ENCODE results near the gene MLN.

Gene MLN

DNA sequence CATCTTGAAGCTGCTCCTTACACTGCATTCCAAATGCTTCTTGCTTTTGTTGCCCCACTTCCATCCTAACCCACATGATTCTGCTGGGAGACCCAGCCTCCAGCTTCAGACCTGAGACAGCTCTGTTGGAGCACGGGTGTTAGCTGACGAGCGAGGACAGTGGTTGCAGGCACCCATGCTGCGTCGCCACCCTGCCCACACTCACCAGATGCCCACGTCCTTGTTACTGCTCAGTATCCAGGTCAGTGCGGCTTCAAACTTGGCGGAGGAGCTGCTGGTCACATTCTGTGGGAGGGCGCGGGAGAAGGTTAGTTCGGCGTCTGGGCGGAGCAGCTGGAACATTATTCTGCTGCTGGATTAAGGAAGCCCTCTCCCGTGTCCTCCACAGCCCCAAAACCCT is 23.9 kb downstream of the MLN start:
- Histone ChIP-seq H3K4me1 (ENCODE audit: low read length) (no peaks in the 10 kb centered on the region), H3K9ac (ENCODE audit: low read length) (no peak overlapping the region)
- DNase-seq = no peak

DNA sequence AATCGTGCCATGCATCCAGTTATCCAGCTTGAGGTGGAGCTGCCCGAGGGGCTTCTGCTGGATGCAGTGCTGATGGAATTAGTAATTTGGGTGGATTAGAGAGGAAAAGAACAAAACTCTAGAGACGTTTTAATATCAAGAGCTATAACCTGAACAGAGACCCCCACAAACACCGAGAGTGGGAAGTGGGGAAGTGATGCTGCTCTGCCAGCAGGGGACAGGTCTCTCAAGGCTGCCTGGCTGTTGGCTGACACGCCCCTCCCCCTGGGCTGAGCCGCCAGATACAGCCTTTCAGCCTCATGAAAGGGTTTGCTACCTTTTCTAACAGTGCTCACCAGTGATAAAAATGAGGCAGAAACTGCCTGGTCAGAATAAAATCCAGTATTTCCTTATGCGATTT is 24.5 kb downstream of the MLN start:
- H3K4me1 ChIP-seq (ENCODE audit: low read length) = no peaks in the 10 kb centered on the region
- TF ChIP-seq EZH2 (optimal IDR thresholded peaks at IDR 0.05; ENCODE audit: low read depth, low read length) (no peak), EZH2phosphoT487 (IDR thresholded peaks at IDR 0.05; ENCODE audit: low read length) (no peak)
- TF ChIP-seq, protein P1, sequence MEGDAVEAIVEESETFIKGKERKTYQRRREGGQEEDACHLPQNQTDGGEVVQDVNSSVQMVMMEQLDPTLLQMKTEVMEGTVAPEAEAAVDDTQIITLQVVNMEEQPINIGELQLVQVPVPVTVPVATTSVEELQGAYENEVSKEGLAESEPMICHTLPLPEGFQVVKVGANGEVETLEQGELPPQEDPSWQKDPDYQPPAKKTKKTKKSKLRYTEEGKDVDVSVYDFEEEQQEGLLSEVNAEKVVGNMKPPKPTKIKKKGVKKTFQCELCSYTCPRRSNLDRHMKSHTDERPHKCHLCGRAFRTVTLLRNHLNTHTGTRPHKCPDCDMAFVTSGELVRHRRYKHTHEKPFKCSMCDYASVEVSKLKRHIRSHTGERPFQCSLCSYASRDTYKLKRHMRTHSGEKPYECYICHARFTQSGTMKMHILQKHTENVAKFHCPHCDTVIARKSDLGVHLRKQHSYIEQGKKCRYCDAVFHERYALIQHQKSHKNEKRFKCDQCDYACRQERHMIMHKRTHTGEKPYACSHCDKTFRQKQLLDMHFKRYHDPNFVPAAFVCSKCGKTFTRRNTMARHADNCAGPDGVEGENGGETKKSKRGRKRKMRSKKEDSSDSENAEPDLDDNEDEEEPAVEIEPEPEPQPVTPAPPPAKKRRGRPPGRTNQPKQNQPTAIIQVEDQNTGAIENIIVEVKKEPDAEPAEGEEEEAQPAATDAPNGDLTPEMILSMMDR (IDR thresholded peaks at IDR 0.05; ENCODE audit: low read length) = no peak
- no peak overlapping the region for H3K27ac ChIP-seq (ENCODE audit: low read length)
- H3K9ac ChIP-seq (ENCODE audit: low read length) = no peak overlapping the region
- H3K9me3 ChIP-seq (replicated peaks; ENCODE audit: insufficient read depth, low read length) = no peaks in the 10 kb centered on the region
- no peak for DNase-seq
- no peaks in the 10 kb centered on the region for H3K27me3 ChIP-seq (replicated peaks; ENCODE audit: insufficient read depth, low read length)
- no peak overlapping the region for H3K4me3 ChIP-seq (ENCODE audit: low read length)
- H3K36me3 ChIP-seq (replicated peaks; ENCODE audit: insufficient read depth, low read length) = no peaks in the 10 kb centered on the region
- no peaks in the 10 kb centered on the region for H3K79me2 ChIP-seq (ENCODE audit: low read length)
- H2AFZ ChIP-seq (ENCODE audit: low read length) = no peak overlapping the region
- H3K4me2 ChIP-seq (ENCODE audit: low read depth, low read length) = no peak overlapping the region
- no peaks in the 10 kb centered on the region for H3F3A ChIP-seq (ENCODE audit: insufficient read depth, low read length)
- H4K20me1 ChIP-seq (ENCODE audit: insufficient read depth, low read length) = no peaks in the 10 kb centered on the region
- H3K9me2 ChIP-seq (replicated peaks; ENCODE audit: insufficient read depth, low read length) = no peaks in the 10 kb centered on the region

More for the DNA sequence above, 23.9 kb downstream of the MLN start:
- Histone ChIP-seq H3K9me2 (replicated peaks; ENCODE audit: insufficient read depth, low read length) (no peaks in the 10 kb centered on the region), H3K4me2 (ENCODE audit: low read depth, low read length) (no peak overlapping the region), H3K27ac (ENCODE audit: low read length) (no peak overlapping the region), H2AFZ (ENCODE audit: low read length) (no peak overlapping the region), H3K27me3 (replicated peaks; ENCODE audit: insufficient read depth, low read length) (no peaks in the 10 kb centered on the region), H3K4me3 (ENCODE audit: low read length) (no peak overlapping the region), H4K20me1 (ENCODE audit: insufficient read depth, low read length) (no peaks in the 10 kb centered on the region), H3K36me3 (replicated peaks; ENCODE audit: insufficient read depth, low read length) (no peaks in the 10 kb centered on the region), H3K79me2 (ENCODE audit: low read length) (no peaks in the 10 kb centered on the region), H3F3A (ENCODE audit: insufficient read depth, low read length) (no peaks in the 10 kb centered on the region), H3K9me3 (replicated peaks; ENCODE audit: insufficient read depth, low read length) (no peaks in the 10 kb centered on the region)
- TF ChIP-seq, protein P1 (IDR thresholded peaks at IDR 0.05; ENCODE audit: low read length) = no peak
- TF ChIP-seq EZH2phosphoT487 (IDR thresholded peaks at IDR 0.05; ENCODE audit: low read length) = no peak
- TF ChIP-seq EZH2 (optimal IDR thresholded peaks at IDR 0.05; ENCODE audit: low read depth, low read length) = no peak

DNA sequence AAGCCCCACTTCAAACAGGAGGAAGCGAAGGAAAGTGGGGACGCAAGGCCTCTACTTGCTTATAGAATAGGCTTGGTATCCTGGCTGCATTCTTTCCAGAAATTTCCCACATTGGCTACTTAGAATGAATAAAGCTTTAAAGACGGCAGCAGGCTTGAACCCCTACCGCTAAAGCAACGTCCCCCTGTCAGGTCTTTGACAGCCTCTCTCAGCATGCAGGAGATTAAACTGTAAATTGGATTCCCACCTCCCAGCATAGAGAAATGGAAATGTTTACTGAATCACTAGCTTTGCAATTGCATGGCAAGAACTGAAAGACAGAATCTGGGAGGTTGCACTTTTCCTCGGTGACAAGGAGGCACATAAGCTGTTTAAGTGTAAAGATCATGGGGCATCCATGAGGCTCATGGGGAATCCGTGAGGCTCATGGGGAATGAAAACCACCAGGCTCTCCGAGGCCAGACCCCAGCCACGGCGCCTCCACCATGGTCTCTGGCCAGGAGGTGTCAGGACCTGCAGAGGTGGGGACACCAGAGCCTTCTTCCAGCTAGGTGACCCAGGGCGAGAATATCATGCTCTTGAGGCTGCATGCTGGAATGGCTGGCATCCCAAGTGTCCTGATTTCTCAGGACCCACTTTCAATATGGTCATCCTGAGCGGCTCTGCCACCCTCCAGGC is 25.2 kb downstream of the MLN start:
- H3K27ac ChIP-seq (ENCODE audit: low read length) = no peak overlapping the region
- no peak overlapping the region for H3K4me2 ChIP-seq (ENCODE audit: low read depth, low read length)
- no peaks in the 10 kb centered on the region for H3F3A ChIP-seq (ENCODE audit: insufficient read depth, low read length)
- H3K9me3 ChIP-seq (replicated peaks; ENCODE audit: insufficient read depth, low read length) = no peaks in the 10 kb centered on the region
- no peaks in the 10 kb centered on the region for H3K27me3 ChIP-seq (replicated peaks; ENCODE audit: insufficient read depth, low read length)
- no peaks in the 10 kb centered on the region for H3K79me2 ChIP-seq (ENCODE audit: low read length)
- no peaks in the 10 kb centered on the region for H3K4me1 ChIP-seq (ENCODE audit: low read length)
- H3K4me3 ChIP-seq (ENCODE audit: low read length) = no peak overlapping the region
- no peaks in the 10 kb centered on the region for H4K20me1 ChIP-seq (ENCODE audit: insufficient read depth, low read length)
- no peak overlapping the region for H2AFZ ChIP-seq (ENCODE audit: low read length)
- no peak for DNase-seq
- H3K9me2 ChIP-seq (replicated peaks; ENCODE audit: insufficient read depth, low read length) = no peaks in the 10 kb centered on the region
- H3K9ac ChIP-seq (ENCODE audit: low read length) = no peak overlapping the region
- TF ChIP-seq, protein P1 (IDR thresholded peaks at IDR 0.05; ENCODE audit: low read length) = no peak
- TF ChIP-seq EZH2phosphoT487 (IDR thresholded peaks at IDR 0.05; ENCODE audit: low read length) (no peak), EZH2 (optimal IDR thresholded peaks at IDR 0.05; ENCODE audit: low read depth, low read length) (no peak)
- no peaks in the 10 kb centered on the region for H3K36me3 ChIP-seq (replicated peaks; ENCODE audit: insufficient read depth, low read length)
